ENCODE results near the gene LRRC70. TPM values are rescaled to one million over a fixed set of nuclear protein-coding genes. Genes with fewer than 3 reads are reported as not detected.

The LRRC70 gene
- total RNA-seq, 1 donor from 2014 or later: 0.79 TPM

DNA sequence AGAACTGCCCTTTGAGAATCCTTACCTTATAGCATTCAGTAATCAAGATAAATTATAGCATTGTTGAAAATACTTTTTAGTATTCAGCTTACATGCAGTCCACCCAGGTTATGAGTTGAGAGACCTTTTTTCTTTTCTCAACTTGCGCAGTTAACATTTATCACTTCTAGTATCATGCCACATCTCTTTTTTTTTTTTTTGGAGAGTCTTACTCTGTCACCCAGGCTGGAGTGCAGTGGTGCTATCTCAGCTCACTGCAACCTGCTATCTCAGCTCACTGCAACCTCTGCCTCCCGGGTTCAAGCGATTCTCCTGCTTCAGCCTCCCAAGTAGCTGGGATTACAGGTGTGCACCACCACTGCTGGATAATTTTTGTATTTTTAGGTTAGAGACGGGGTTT is 29.0 kb downstream of the LRRC70 start:
- Histone ChIP-seq H2AFZ (replicated peaks) (no peak overlapping the region), H3K27me3 (no peaks in the 10 kb centered on the region), H3K79me2 (ENCODE audit: low read depth) (no peaks in the 10 kb centered on the region), H3K27ac (no peak overlapping the region), H3K4me3 (no peak overlapping the region), H3F3A (ENCODE audit: low read depth) (no peaks in the 10 kb centered on the region), H3K36me3 (no peaks in the 10 kb centered on the region), H3K9me3 (ENCODE audit: low read depth) (no peaks in the 10 kb centered on the region), H3K4me1 (no peaks in the 10 kb centered on the region), H4K20me1 (ENCODE audit: low read depth) (no peaks in the 10 kb centered on the region), H3K9ac (no peak overlapping the region), H3K4me2 (no peak overlapping the region)
- no peaks in the 10 kb centered on the region for H3K27me3 Mint-ChIP-seq (ENCODE audit: insufficient read depth, low read depth)
- peaks cover 12% of the 10 kb centered on the region for H3K36me3 Mint-ChIP-seq
- H3K4me1 Mint-ChIP-seq: no peaks in the 10 kb centered on the region
- no peak overlapping the region for H3K27ac Mint-ChIP-seq
- no peak overlapping the region for H3K4me3 Mint-ChIP-seq
- no peaks in the 10 kb centered on the region for H3K9me3 Mint-ChIP-seq
- no peak for DNase-seq (ENCODE audit: low spot score)
- TF ChIP-seq EZH2phosphoT487 (IDR thresholded peaks at IDR 0.05) (no peak), EZH2 (IDR thresholded peaks at IDR 0.05) (no peak), CTCF (IDR thresholded peaks at IDR 0.05) (no peak)

- TF ChIP-seq CTCF (IDR thresholded peaks at IDR 0.05) (no peak), EZH2phosphoT487 (IDR thresholded peaks at IDR 0.05) (no peak), EZH2 (IDR thresholded peaks at IDR 0.05) (no peak)
- Histone ChIP-seq H3K9me3 (ENCODE audit: low read depth) (no peaks in the 10 kb centered on the region), H3K9ac (no peak overlapping the region), H3K36me3 (no peaks in the 10 kb centered on the region), H3F3A (ENCODE audit: low read depth) (no peaks in the 10 kb centered on the region), H3K4me3 (no peak overlapping the region), H2AFZ (replicated peaks) (no peak overlapping the region), H4K20me1 (ENCODE audit: low read depth) (no peaks in the 10 kb centered on the region), H3K4me1 (no peaks in the 10 kb centered on the region), H3K27me3 (no peaks in the 10 kb centered on the region), H3K27ac (no peak overlapping the region), H3K79me2 (ENCODE audit: low read depth) (no peaks in the 10 kb centered on the region), H3K4me2 (no peak overlapping the region)
- Mint-ChIP-seq H3K27ac (no peak overlapping the region), H3K36me3 (peaks cover 16% of the 10 kb centered on the region), H3K9me3 (no peaks in the 10 kb centered on the region), H3K27me3 (ENCODE audit: insufficient read depth, low read depth) (no peaks in the 10 kb centered on the region), H3K4me3 (no peak overlapping the region), H3K4me1 (no peaks in the 10 kb centered on the region)
- no peak for DNase-seq (ENCODE audit: low spot score)
Observed at GRCh38 chr5:62608529-62609511, 30.2 kb downstream of the LRRC70 start.

- Histone ChIP-seq H3K9me3 (ENCODE audit: low read depth) (no peaks in the 10 kb centered on the region), H4K20me1 (ENCODE audit: low read depth) (no peaks in the 10 kb centered on the region), H3K9ac (no peak overlapping the region), H3F3A (ENCODE audit: low read depth) (no peaks in the 10 kb centered on the region), H3K4me2 (no peak overlapping the region), H2AFZ (replicated peaks) (no peak overlapping the region), H3K4me3 (no peak overlapping the region), H3K4me1 (no peaks in the 10 kb centered on the region), H3K79me2 (ENCODE audit: low read depth) (no peaks in the 10 kb centered on the region), H3K27ac (no peak overlapping the region), H3K36me3 (no peaks in the 10 kb centered on the region), H3K27me3 (no peaks in the 10 kb centered on the region)
- no peak for DNase-seq (ENCODE audit: low spot score)
- Mint-ChIP-seq H3K4me3 (no peak overlapping the region), H3K36me3 (peaks cover 19% of the 10 kb centered on the region), H3K27me3 (ENCODE audit: insufficient read depth, low read depth) (no peaks in the 10 kb centered on the region), H3K27ac (no peak overlapping the region), H3K4me1 (no peaks in the 10 kb centered on the region), H3K9me3 (peaks cover 4% of the 10 kb centered on the region)
- TF ChIP-seq EZH2 (IDR thresholded peaks at IDR 0.05) (no peak), CTCF (IDR thresholded peaks at IDR 0.05) (no peak), EZH2phosphoT487 (IDR thresholded peaks at IDR 0.05) (no peak)
Observed at GRCh38 chr5:62614355-62614754, 35.7 kb downstream of the LRRC70 start.

Data from neural progenitor cell (in vitro differentiated cells).